SK-N-SH treated with all-trans-retinoic acid at 6 μM for 48 hours (cell line): ENCODE data around the gene RNF144A.

Experiments used
- ATAC-seq: fragments of 200-7000 bp; cut with Tn5 transposase; 3 replicates; pipeline ENCODE4 v1.9.1; 2020; ENCODE audit warnings: mild to moderate bottlenecking, moderate library complexity
- ARNTL ChIP-seq: fragments of 450-650 bp; formaldehyde crosslinking; IDR thresholded peaks from 2 replicates; pipeline ENCODE4 v1.5.0; 2020; ENCODE audit warnings: low read depth, mild to moderate bottlenecking, moderate library complexity, borderline replicate concordance
- BACH2 ChIP-seq: fragments of 250-450 bp; sonication (Bioruptor Pico); IDR thresholded peaks from 2 replicates; pipeline ENCODE4 v1.9.0; 2021; ENCODE audit warnings: mild to moderate bottlenecking, borderline replicate concordance
- CSDC2 ChIP-seq: fragments of 250-450 bp; sonication (Bioruptor Pico); IDR thresholded peaks from 2 replicates; pipeline ENCODE4 v1.5.0; 2020; ENCODE audit warnings: mild to moderate bottlenecking, moderate library complexity
- GLIS3 ChIP-seq: fragments of 250-450 bp; sonication (Bioruptor Pico); IDR thresholded peaks from 2 replicates; pipeline ENCODE4 v1.5.0; 2020; ENCODE audit warnings: mild to moderate bottlenecking, moderate library complexity
- OSR1 ChIP-seq: fragments of 250-450 bp; sonication (Bioruptor Pico); IDR thresholded peaks from 2 replicates; pipeline ENCODE4 v1.8.0; 2022; ENCODE audit warnings: moderate library complexity, mild to moderate bottlenecking, inconsistent platforms
- PPARA ChIP-seq: fragments of 250-450 bp; sonication (Bioruptor Pico); IDR thresholded peaks from 2 replicates; pipeline ENCODE4 v1.5.0; 2020; ENCODE audit warnings: mild to moderate bottlenecking, borderline replicate concordance
- RARB ChIP-seq: fragments of 250-450 bp; sonication (Bioruptor Pico); IDR thresholded peaks from 2 replicates; pipeline ENCODE4 v1.8.0; 2021; ENCODE audit warnings: mild to moderate bottlenecking, moderate library complexity
- TCF4 ChIP-seq: fragments of 250-450 bp; sonication (Bioruptor Pico); IDR thresholded peaks from 2 replicates; pipeline ENCODE4 v1.8.0; 2021; ENCODE audit warnings: mild to moderate bottlenecking, moderate library complexity, borderline replicate concordance
- TOX ChIP-seq: fragments of 250-450 bp; sonication (Bioruptor Pico); IDR thresholded peaks from 2 replicates; pipeline ENCODE4 v1.8.0; 2021; ENCODE audit warnings: mild to moderate bottlenecking, moderate library complexity, borderline replicate concordance
- ZC3H10 ChIP-seq: fragments of 250-450 bp; sonication (Bioruptor Pico); IDR thresholded peaks from 2 replicates; pipeline ENCODE4 v1.5.1; 2021; ENCODE audit warnings: mild to moderate bottlenecking, moderate library complexity
- ZFP3 ChIP-seq: fragments of 250-450 bp; sonication (Bioruptor Pico); IDR thresholded peaks from 2 replicates; pipeline ENCODE4 v1.5.0; 2020; ENCODE audit warnings: mild to moderate bottlenecking, moderate library complexity
- ZFP30 ChIP-seq: fragments of 450-650 bp; formaldehyde crosslinking; IDR thresholded peaks from 2 replicates; pipeline ENCODE4 v1.5.0; 2022; ENCODE audit warnings: mild to moderate bottlenecking, moderate library complexity
- ZNF565 ChIP-seq: fragments of 450-650 bp; formaldehyde crosslinking; conservative IDR thresholded peaks from 2 replicates; pipeline ENCODE4 v1.5.0; 2020; ENCODE audit warnings: low read depth, mild to moderate bottlenecking, moderate library complexity
- ZNF70 ChIP-seq: fragments of 450-650 bp; formaldehyde crosslinking; IDR thresholded peaks from 2 replicates; pipeline ENCODE4 v1.5.0; 2020; ENCODE audit warnings: mild to moderate bottlenecking, moderate library complexity
- TF ChIP-seq, protein P1 (sequence below): fragments of 250-450 bp; sonication (Bioruptor Pico); IDR thresholded peaks from 2 replicates; pipeline ENCODE4 v1.8.0; 2021; ENCODE audit warnings: low read depth, mild to moderate bottlenecking, moderate library complexity, borderline replicate concordance
- TF ChIP-seq, protein P2 (sequence below): fragments of 250-450 bp; sonication (Bioruptor Pico); IDR thresholded peaks from 2 replicates; pipeline ENCODE4 v1.8.0; 2020; ENCODE audit warnings: mild to moderate bottlenecking, moderate library complexity, borderline replicate concordance
- TF ChIP-seq, protein P3 (sequence below): fragments of 250-450 bp; sonication (Bioruptor Pico); IDR thresholded peaks from 2 replicates; pipeline ENCODE4 v1.5.1; 2020; ENCODE audit warnings: low read depth, mild to moderate bottlenecking, moderate library complexity

Gene RNF144A

DNA sequence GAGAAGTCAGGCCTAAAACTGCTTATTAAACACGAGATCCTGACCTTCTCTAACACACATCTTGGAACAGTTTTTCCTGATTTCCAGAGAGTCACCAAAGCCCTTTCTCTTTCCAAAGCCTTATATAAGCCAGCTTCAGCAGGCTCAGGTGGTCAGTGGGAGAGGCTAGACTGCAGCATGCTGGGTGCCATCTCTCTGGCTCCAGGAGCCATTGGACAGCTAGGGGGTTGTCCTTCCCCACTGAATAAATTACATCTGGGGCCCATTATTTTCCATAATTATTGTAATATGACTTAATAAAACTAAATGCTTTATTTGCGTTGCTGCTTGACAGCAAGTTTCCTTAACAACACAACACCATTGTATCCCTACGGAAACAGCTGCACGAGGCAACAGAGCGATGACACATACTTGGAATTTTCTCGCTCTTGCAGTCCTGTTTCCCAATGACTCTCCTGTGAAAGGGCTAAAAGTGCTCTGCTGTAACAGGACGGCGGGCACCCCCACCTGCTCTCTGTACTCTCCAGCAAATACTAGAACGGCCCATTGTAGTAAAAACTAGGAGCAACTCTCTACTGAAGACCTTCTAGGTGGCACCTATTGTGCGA lies 160.6 kb downstream of the RNF144A start:
- ATAC-seq: no peak; the same call in 2 of the 3 replicates
- TF ChIP-seq ZNF565 (CRISPR knock-in tag) (no peak), ZFP30 (CRISPR knock-in tag) (no peak), RARB (CRISPR knock-in tag) (no peak), BACH2 (CRISPR knock-in tag) (no peak), PPARA (no peak), TOX (CRISPR knock-in tag) (no peak), TCF4 (CRISPR knock-in tag) (no peak), ZC3H10 (CRISPR knock-in tag) (no peak), ZNF70 (no peak)
- TF ChIP-seq, protein P1, sequence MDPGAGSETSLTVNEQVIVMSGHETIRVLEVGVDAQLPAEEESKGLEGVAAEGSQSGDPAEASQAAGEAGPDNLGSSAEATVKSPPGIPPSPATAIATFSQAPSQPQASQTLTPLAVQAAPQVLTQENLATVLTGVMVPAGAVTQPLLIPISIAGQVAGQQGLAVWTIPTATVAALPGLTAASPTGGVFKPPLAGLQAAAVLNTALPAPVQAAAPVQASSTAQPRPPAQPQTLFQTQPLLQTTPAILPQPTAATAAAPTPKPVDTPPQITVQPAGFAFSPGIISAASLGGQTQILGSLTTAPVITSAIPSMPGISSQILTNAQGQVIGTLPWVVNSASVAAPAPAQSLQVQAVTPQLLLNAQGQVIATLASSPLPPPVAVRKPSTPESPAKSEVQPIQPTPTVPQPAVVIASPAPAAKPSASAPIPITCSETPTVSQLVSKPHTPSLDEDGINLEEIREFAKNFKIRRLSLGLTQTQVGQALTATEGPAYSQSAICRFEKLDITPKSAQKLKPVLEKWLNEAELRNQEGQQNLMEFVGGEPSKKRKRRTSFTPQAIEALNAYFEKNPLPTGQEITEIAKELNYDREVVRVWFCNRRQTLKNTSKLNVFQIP (CRISPR knock-in tag): no peak
- TF ChIP-seq, protein P2, sequence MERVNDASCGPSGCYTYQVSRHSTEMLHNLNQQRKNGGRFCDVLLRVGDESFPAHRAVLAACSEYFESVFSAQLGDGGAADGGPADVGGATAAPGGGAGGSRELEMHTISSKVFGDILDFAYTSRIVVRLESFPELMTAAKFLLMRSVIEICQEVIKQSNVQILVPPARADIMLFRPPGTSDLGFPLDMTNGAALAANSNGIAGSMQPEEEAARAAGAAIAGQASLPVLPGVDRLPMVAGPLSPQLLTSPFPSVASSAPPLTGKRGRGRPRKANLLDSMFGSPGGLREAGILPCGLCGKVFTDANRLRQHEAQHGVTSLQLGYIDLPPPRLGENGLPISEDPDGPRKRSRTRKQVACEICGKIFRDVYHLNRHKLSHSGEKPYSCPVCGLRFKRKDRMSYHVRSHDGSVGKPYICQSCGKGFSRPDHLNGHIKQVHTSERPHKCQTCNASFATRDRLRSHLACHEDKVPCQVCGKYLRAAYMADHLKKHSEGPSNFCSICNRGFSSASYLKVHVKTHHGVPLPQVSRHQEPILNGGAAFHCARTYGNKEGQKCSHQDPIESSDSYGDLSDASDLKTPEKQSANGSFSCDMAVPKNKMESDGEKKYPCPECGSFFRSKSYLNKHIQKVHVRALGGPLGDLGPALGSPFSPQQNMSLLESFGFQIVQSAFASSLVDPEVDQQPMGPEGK: no peak
- TF ChIP-seq, all 23 proteins: peak for 0

DNA sequence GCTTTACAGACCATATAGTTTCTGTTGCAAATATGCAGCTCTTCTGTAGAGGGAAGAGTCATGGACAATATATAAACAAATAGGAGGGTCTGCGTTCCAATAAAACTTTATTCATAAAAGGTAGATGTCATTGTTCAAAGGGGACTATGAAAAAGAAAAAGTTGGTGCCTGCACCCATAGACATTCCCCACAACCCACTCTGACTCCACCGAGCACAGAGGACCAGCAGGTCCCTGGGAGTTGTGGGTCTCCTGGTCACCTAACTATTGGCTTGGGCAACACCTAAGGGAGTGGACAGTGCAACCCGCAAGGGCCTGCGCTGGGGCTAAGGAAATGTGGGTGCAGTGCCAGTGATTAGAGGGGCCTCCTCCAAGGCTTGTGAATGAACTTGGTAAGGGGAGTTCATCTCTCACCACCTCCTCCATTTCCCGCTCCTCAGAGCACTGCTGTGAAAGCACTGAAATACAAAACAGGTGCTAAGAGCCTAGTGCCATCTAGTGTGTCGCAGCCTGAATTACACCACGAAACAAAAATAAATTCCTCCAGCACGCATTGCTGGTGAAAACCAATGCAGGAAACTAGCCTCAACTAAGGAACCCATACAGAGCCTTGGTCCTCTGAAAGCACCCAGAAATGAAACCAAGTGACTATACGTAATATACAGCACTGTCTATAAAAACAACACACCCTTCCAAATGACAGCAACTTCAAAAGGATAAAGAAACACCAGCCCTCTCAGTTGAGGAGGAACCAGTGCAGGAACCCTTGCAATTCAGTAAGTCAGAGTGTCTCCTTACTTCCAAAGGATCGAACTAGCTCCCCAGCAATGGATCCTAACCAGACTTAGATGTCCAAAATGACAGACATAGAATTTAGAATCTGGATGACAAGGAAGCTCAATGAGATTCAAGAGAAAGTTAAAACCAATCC lies 166.6 kb downstream of the RNF144A start:
- TF ChIP-seq ZNF565 (CRISPR knock-in tag) (no peak), PPARA (no peak), TOX (CRISPR knock-in tag) (no peak), GLIS3 (CRISPR knock-in tag) (no peak), ZFP3 (no peak), BACH2 (CRISPR knock-in tag) (no peak)
- TF ChIP-seq, protein P3, sequence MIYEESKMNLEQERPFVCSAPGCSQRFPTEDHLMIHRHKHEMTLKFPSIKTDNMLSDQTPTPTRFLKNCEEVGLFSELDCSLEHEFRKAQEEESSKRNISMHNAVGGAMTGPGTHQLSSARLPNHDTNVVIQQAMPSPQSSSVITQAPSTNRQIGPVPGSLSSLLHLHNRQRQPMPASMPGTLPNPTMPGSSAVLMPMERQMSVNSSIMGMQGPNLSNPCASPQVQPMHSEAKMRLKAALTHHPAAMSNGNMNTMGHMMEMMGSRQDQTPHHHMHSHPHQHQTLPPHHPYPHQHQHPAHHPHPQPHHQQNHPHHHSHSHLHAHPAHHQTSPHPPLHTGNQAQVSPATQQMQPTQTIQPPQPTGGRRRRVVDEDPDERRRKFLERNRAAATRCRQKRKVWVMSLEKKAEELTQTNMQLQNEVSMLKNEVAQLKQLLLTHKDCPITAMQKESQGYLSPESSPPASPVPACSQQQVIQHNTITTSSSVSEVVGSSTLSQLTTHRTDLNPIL (CRISPR knock-in tag): no peak
- TF ChIP-seq, protein P1 (CRISPR knock-in tag): no peak
- TF ChIP-seq, all 23 proteins: peak for 0

DNA sequence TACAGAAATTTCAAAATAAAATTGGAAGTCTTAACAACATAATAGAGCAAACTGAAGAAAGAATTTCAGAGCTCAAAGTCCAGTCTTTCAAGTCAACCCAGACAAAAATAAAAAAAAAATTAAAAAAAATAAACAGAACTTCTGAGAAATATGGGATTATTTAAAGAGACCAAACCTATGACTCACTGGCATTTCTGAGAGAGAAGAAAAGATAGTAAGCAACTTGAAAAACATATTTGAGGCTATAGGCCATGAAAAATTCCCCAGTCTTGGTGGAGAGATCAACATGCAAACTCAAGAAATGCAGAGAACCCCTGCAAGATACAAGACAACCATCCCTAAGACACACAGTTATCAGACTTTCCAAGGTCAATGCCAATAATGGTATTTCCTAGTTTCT lies 167.4 kb downstream of the RNF144A start:
- TF ChIP-seq, protein P1 (CRISPR knock-in tag): no peak
- TF ChIP-seq CSDC2 (CRISPR knock-in tag): no peak
- TF ChIP-seq, protein P3 (CRISPR knock-in tag): no peak
- TF ChIP-seq OSR1 (CRISPR knock-in tag): no peak
- no peak for TF ChIP-seq ZFP30 (CRISPR knock-in tag)
- no peak for TF ChIP-seq ARNTL (CRISPR knock-in tag)
- no peak for TF ChIP-seq GLIS3 (CRISPR knock-in tag)
- TF ChIP-seq TCF4 (CRISPR knock-in tag): no peak
- TF ChIP-seq ZFP3: no peak
- ATAC-seq: no peak

More for the DNA sequence above, 166.6 kb downstream of the RNF144A start:
- ATAC-seq: peak; percentile 31; the same call in 2 of the 3 replicates
